Activated B cell treated with CpG ODN at 0.5 μM for 24 hours (primary cell): Measurements from ENCODE around the gene SETD3. TPM values are rescaled to one million over a fixed set of nuclear protein-coding genes. Genes with fewer than 3 reads are reported as not detected.

Experiments used
- ATAC-seq: fragments of 200-7000 bp; cut with Tn5 transposase; one replicate; pipeline ENCODE4 v1.10.0; 2021; ENCODE audit warnings: low read depth, mild to moderate bottlenecking, moderate library complexity
- CTCF ChIA-PET: fragments of 350-600 bp; sonication (Branson Sonifier 250); formaldehyde crosslinking; loops from one replicate; lab custom pipeline; 2021; ENCODE audit warnings: antibody characterized with exemption; lab: Charles Lee
- POLR2A ChIA-PET: fragments of 350-600 bp; sonication (Branson Sonifier 250); formaldehyde crosslinking; loops from one replicate; lab custom pipeline; 2021; ENCODE audit warnings: antibody characterized with exemption; lab: Charles Lee
- DNase-seq: peaks from one replicate; pipeline ENCODE4 v3.0.0; 2022
- H3K27ac Mint-ChIP-seq: one replicate; pipeline ENCODE4 v1.8.0; 2020; ENCODE audit warnings: mixed read lengths
- H3K27me3 Mint-ChIP-seq: one replicate; pipeline ENCODE4 v1.8.0; 2021; ENCODE audit warnings: mixed read lengths
- H3K36me3 Mint-ChIP-seq: one replicate; pipeline ENCODE4 v1.8.0; 2021; ENCODE audit warnings: low read depth, mixed read lengths
- H3K4me1 Mint-ChIP-seq: one replicate; pipeline ENCODE4 v1.8.0; 2021; ENCODE audit warnings: mixed read lengths
- H3K4me3 Mint-ChIP-seq: one replicate; pipeline ENCODE4 v1.8.0; 2020; ENCODE audit warnings: mild to moderate bottlenecking, mixed read lengths
- H3K9me3 Mint-ChIP-seq: one replicate; pipeline ENCODE4 v1.8.0; 2020; ENCODE audit warnings: mixed read lengths
- intact Hi-C: fragments of 100-400 bp; cut with micrococcal nuclease; formaldehyde crosslinking; loops from one replicate; pipeline ENCODE4 v1.15.1; 2024
- total RNA-seq: library from RNA; stranded (reverse); gene quantifications from 2 replicates; pipeline ENCODE4 v1.2.3, GENCODE V29; 2022
- TF ChIP-seq, protein P1 (sequence below): fragments of 200-600 bp; IDR thresholded peaks from one replicate; pipeline ENCODE4 v1.8.0; 2022; ENCODE audit warnings: antibody characterized with exemption, mild to moderate bottlenecking

Gene SETD3
- total RNA-seq, 1 donor from 2014 or later, result 31.9 TPM

GRCh38 chr14:99389174-99389826 is 91.4 kb downstream of the SETD3 start:
- ChIA-PET CTCF (interaction anchor here (1.0 to 3.5 kb wide), 3 partner anchors 13 to 495 kb away, joined by 3 to 14 read pairs (median 4); no protein-coding TSS in a partner anchor), POLR2A (interaction anchor here (0.6 kb wide), 1 partner anchor 8 kb away, joined by 3 read pairs; no protein-coding TSS in a partner anchor)
- ATAC-seq (no peak), DNase-seq (no peak)
- H3K27me3 Mint-ChIP-seq, result peaks cover 3% of the 10 kb centered on the region
- no peaks in the 10 kb centered on the region for H3K36me3 Mint-ChIP-seq
- no peaks in the 10 kb centered on the region for H3K4me1 Mint-ChIP-seq
- H3K27ac Mint-ChIP-seq, result no peak overlapping the region
- no peak overlapping the region for H3K4me3 Mint-ChIP-seq
- no peaks in the 10 kb centered on the region for H3K9me3 Mint-ChIP-seq
- TF ChIP-seq, protein P1, sequence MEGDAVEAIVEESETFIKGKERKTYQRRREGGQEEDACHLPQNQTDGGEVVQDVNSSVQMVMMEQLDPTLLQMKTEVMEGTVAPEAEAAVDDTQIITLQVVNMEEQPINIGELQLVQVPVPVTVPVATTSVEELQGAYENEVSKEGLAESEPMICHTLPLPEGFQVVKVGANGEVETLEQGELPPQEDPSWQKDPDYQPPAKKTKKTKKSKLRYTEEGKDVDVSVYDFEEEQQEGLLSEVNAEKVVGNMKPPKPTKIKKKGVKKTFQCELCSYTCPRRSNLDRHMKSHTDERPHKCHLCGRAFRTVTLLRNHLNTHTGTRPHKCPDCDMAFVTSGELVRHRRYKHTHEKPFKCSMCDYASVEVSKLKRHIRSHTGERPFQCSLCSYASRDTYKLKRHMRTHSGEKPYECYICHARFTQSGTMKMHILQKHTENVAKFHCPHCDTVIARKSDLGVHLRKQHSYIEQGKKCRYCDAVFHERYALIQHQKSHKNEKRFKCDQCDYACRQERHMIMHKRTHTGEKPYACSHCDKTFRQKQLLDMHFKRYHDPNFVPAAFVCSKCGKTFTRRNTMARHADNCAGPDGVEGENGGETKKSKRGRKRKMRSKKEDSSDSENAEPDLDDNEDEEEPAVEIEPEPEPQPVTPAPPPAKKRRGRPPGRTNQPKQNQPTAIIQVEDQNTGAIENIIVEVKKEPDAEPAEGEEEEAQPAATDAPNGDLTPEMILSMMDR, result no peak
- intact Hi-C loops, result no loop called here

DNA sequence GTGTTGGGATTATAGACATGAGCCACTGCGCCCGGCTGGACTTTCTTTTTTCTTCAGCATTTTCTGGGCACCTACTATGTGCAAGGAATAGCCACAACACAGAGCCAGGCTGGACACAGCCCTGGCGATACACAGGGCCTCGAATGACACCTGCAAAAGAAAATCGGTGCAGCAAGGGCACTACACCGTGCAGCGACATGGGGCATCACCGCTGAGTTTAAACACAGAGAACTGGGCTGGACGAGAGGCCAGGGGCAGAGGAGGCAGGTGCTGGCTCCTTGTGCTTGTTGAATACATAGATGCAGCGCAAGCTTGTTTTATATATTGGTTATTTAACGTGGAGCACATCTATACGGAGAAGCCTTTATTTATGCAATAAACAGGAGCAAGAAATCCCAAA is 92.4 kb downstream of the SETD3 start:
- TF ChIP-seq, protein P1, result no peak
- intact Hi-C loops, result no loop called here
- ChIA-PET CTCF (interaction anchor here (3.5 kb wide), 1 partner anchor 27 kb away, joined by 14 read pairs; no protein-coding TSS in a partner anchor), POLR2A (interaction anchor here (0.7 kb wide), 1 partner anchor 1824 kb away, joined by 5 read pairs; no protein-coding TSS in a partner anchor)
- no peak overlapping the region for H3K4me3 Mint-ChIP-seq
- H3K9me3 Mint-ChIP-seq, result no peaks in the 10 kb centered on the region
- no peaks in the 10 kb centered on the region for H3K36me3 Mint-ChIP-seq
- H3K27ac Mint-ChIP-seq, result no peak overlapping the region
- DNase-seq (no peak), ATAC-seq (no peak)
- no peaks in the 10 kb centered on the region for H3K4me1 Mint-ChIP-seq
- H3K27me3 Mint-ChIP-seq, result peaks cover 3% of the 10 kb centered on the region

- ATAC-seq (no peak), DNase-seq (no peak)
- H3K27me3 Mint-ChIP-seq, result peaks cover 3% of the 10 kb centered on the region
- H3K4me1 Mint-ChIP-seq, result no peaks in the 10 kb centered on the region
- intact Hi-C loops, result no loop called here
- no peak overlapping the region for H3K27ac Mint-ChIP-seq
- POLR2A ChIA-PET, result interaction anchor here (0.7 kb wide), 1 partner anchor 1825 kb away, joined by 5 read pairs; no protein-coding TSS in a partner anchor
- no peak overlapping the region for H3K4me3 Mint-ChIP-seq
- TF ChIP-seq, protein P1, result no peak
- H3K9me3 Mint-ChIP-seq, result no peaks in the 10 kb centered on the region
- no peaks in the 10 kb centered on the region for H3K36me3 Mint-ChIP-seq
- CTCF ChIA-PET, result no interaction called here
Observed at GRCh38 chr14:99387880-99388279, 92.8 kb downstream of the SETD3 start.

GRCh38 chr14:99384450-99385417 is 95.9 kb downstream of the SETD3 start:
- ChIA-PET POLR2A (no interaction called here), CTCF (no interaction called here)
- ATAC-seq (no peak), DNase-seq (no peak)
- H3K27ac Mint-ChIP-seq, result no peak overlapping the region
- no peak overlapping the region for H3K4me3 Mint-ChIP-seq
- H3K4me1 Mint-ChIP-seq, result peaks cover 21% of the 10 kb centered on the region
- peaks cover 5% of the 10 kb centered on the region for H3K27me3 Mint-ChIP-seq
- TF ChIP-seq, protein P1, result no peak
- H3K9me3 Mint-ChIP-seq, result no peaks in the 10 kb centered on the region
- intact Hi-C loops, result no loop called here
- no peaks in the 10 kb centered on the region for H3K36me3 Mint-ChIP-seq
